ENCODE data around the gene SLC49A3. TPM values are rescaled to one million over a fixed set of nuclear protein-coding genes. Genes with fewer than 3 reads are reported as not detected.

Gene SLC49A3
- total RNA-seq, 1 donor, result 5.6 TPM

GRCh38 chr4:654871-655463 lies 34.0 kb downstream of the SLC49A3 start:
- TF ChIP-seq CTCF (IDR thresholded peaks at IDR 0.05; ENCODE audit: insufficient read depth, low read length), result no peak
- DNase-seq (ENCODE audit: low read depth), result no peak
- H3K4me3 ChIP-seq (ENCODE audit: low read depth, low read length), result no peak overlapping the region

DNA sequence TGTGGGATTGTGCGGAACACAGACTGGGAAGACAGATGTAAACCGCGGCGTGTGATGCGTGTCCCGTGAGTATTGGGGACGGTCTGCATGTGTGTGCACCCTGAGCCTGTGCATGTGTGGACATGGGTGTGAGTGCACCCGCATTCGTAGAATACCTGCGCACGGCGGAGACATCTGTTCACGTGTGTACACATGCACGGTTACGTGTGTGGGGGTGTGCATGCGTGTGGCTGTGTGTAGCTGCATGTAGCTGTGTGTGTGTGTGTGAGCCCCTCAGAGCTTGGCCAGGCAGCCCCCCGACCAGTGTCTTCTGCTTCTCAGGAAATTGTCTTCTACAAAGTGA lies 34.5 kb downstream of the SLC49A3 start:
- no peak for TF ChIP-seq CTCF (IDR thresholded peaks at IDR 0.05; ENCODE audit: insufficient read depth, low read length)
- H3K4me3 ChIP-seq (ENCODE audit: low read depth, low read length), result no peak overlapping the region
- no peak for DNase-seq (ENCODE audit: low read depth)

GRCh38 chr4:653831-654502 lies 35.0 kb downstream of the SLC49A3 start:
- no peak for DNase-seq (ENCODE audit: low read depth)
- H3K4me3 ChIP-seq (ENCODE audit: low read depth, low read length), result no peak overlapping the region
- no peak for TF ChIP-seq CTCF (IDR thresholded peaks at IDR 0.05; ENCODE audit: insufficient read depth, low read length)

DNA sequence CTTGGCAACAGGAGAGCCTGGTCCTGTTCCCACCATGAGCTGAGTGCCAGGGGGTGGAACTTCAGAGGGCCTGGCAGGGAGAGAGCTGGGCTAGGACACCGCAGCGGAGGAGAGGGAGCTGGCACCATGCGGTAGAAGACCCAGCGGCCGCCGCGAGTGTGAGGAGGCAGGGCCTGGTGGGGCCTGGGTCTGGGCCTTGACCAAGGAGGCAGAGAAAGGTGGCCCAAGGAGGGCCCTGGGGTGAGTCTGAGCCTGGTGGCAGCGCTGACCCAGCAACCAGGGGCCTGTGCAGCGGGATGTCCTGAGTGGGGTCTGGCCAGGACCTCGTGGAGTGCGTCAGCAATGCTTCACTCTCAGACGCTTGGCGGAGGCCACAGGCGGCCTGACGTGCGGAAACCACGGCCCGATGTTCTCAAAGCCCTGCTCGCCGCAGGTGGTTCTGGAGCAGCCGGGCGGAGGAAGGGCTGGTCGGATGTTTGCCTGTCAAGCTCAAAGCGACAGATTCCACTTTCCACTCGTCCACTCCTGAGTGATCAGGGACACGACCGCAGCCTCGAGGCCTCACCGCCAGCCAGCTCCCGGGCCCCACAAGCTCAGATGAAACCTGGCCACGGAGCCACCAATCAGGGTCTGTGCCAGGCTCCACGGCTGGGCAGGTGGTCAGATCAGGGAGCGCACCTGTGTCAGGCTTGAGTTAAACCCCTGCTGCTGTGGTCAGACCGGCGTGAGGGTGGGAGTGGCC lies 35.7 kb downstream of the SLC49A3 start:
- no peak overlapping the region for H3K4me3 ChIP-seq (ENCODE audit: low read depth, low read length)
- DNase-seq (ENCODE audit: low read depth), result no peak
- TF ChIP-seq CTCF (IDR thresholded peaks at IDR 0.05; ENCODE audit: insufficient read depth, low read length), result no peak

DNA sequence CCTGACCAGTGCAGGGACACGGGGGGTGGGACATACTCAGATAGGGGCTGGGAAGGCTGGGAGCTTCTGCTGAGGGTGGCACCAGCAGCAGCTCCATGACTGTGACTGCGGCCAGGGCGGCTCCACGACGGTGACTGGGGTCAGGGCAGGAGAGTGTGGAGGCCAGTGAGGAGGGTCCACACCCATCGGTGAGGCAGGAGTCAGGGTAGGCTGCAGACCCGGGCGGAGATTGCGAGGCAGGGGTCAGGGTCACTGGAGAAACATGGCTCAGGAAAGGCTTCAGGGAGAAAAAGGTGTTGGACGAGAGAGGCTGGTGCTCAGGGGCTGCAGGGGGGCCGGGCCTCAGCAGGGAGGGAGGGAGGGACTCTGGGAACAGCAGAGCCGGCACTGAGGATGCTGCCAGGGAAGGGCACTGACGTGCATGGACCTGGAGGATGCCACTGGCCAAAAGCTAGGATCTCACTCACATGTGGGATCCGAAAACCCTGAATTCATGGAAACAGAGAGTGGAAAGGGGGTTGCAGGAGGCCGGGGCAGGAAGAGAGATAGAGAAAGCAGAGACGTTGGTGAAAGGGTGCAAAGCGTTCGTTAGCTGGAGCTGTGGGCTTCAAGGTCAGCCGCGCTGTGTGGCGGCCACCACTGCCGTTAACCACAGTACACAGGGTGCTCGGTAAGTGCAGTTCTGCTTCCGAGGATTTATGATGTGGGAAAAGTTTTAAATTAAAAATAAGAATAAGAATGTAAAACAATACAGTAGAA lies 36.9 kb downstream of the SLC49A3 start:
- H3K4me3 ChIP-seq (ENCODE audit: low read depth, low read length), result no peak overlapping the region
- DNase-seq (ENCODE audit: low read depth), result no peak
- no peak for TF ChIP-seq CTCF (IDR thresholded peaks at IDR 0.05; ENCODE audit: insufficient read depth, low read length)

GRCh38 chr4:650951-651883 lies 37.7 kb downstream of the SLC49A3 start:
- H3K4me3 ChIP-seq (ENCODE audit: low read depth, low read length), result no peak overlapping the region
- no peak for DNase-seq (ENCODE audit: low read depth)
- no peak for TF ChIP-seq CTCF (IDR thresholded peaks at IDR 0.05; ENCODE audit: insufficient read depth, low read length)
